H1 (cell line): ENCODE results near the gene PCSK4. TPM values are rescaled to one million over a fixed set of nuclear protein-coding genes. Genes with fewer than 3 reads are reported as not detected.

ENCODE experiments used
- CTCF ChIA-PET: fragments of 300-600 bp; sonication (Branson Sonifier 250); formaldehyde crosslinking; loops from one replicate; lab custom pipeline; 2021; ENCODE audit not compliant: partially characterized antibody; lab: Charles Lee
- POLR2A ChIA-PET: fragments of 300-600 bp; sonication (Branson Sonifier 250); formaldehyde crosslinking; loops from one replicate; lab custom pipeline; 2021; ENCODE audit warnings: inconsistent platforms; ENCODE audit not compliant: partially characterized antibody; lab: Charles Lee
- DNase-seq, 2 experiments: peaks; one replicate each; pipeline versions ENCODE4 v3.0.0 to v3.0.0-alpha.2; 2010 to 2022; ENCODE audit warnings: low spot score in 2 of 2, low read depth in 1 of 2, mixed read lengths in 1 of 2
- FAIRE-seq: peaks from 2 replicates; lab custom pipeline; 2011; peaks lifted over from hg19 to GRCh38; lab: Jason Lieb, UNC
- H2AFZ ChIP-seq: 2 replicates; pipeline ENCODE4 v1.8.1; 2012; ENCODE audit warnings: low read length, inconsistent platforms
- H2AK5ac ChIP-seq: 2 replicates; pipeline ENCODE4 v1.6.1; 2013; ENCODE audit warnings: low read depth, low read length
- H2BK120ac ChIP-seq: replicated peaks from 2 replicates; pipeline ENCODE3; 2013; ENCODE audit warnings: low read depth, low read length, inconsistent platforms
- H2BK12ac ChIP-seq: 2 replicates; pipeline ENCODE4 v1.6.1; 2013; ENCODE audit warnings: low read depth, low read length
- H2BK15ac ChIP-seq: 2 replicates; pipeline ENCODE4 v1.6.1; 2013; ENCODE audit warnings: low read length
- H2BK20ac ChIP-seq: 2 replicates; pipeline ENCODE4 v1.6.1; 2013; ENCODE audit warnings: low read length
- H2BK5ac ChIP-seq: 2 replicates; pipeline ENCODE4 v1.6.1; 2013; ENCODE audit warnings: low read depth, low read length
- H3K14ac ChIP-seq: 2 replicates; pipeline ENCODE4 v1.6.1; 2013; ENCODE audit warnings: inconsistent platforms; ENCODE audit not compliant: insufficient read length
- H3K18ac ChIP-seq: 2 replicates; pipeline ENCODE4 v1.6.1; 2013; ENCODE audit warnings: low read length; ENCODE audit errors: extremely low read depth
- H3K23ac ChIP-seq: 2 replicates; pipeline ENCODE4 v1.6.1; 2013; ENCODE audit warnings: inconsistent platforms; ENCODE audit not compliant: insufficient read length
- H3K23me2 ChIP-seq: 2 replicates; pipeline ENCODE4 v1.6.1; 2013; ENCODE audit warnings: low read depth, low read length
- H3K27ac ChIP-seq: 2 replicates; pipeline ENCODE4 v1.6.1; 2011; ENCODE audit warnings: low read depth, low read length, inconsistent platforms
- H3K27me3 ChIP-seq, 4 experiments: replicated peaks in 1 of 4; 1 replicate in 1 of 4; 2 replicates in 3 of 4; pipeline versions ENCODE4 v1.6.1 to v1.8.1; 2011 to 2013; ENCODE audit warnings: low read length in 3 of 4, mild to moderate bottlenecking in 3 of 4, inconsistent platforms in 2 of 4, mixed read lengths in 2 of 4, moderate library complexity in 1 of 4; ENCODE audit not compliant: control insufficient read depth in 3 of 4, insufficient read depth in 3 of 4; ENCODE audit errors: extremely low read depth in 1 of 4
- H3K36me3 ChIP-seq, 4 experiments: 2 replicates each; pipeline versions ENCODE4 v1.6.1 to v1.8.1; 2011 to 2013; ENCODE audit warnings: mild to moderate bottlenecking in 4 of 4, low read length in 3 of 4, moderate library complexity in 2 of 4, control low read depth in 1 of 4, inconsistent platforms in 1 of 4; ENCODE audit not compliant: insufficient read depth in 4 of 4, control insufficient read depth in 2 of 4
- H3K4ac ChIP-seq: replicated peaks from 2 replicates; pipeline ENCODE3; 2013; ENCODE audit warnings: low read length, low read depth, mixed read lengths, inconsistent platforms; ENCODE audit not compliant: insufficient read length
- H3K4me1 ChIP-seq, 4 experiments: replicated peaks in 1 of 4; 1 replicate in 1 of 4; 2 replicates in 3 of 4; pipeline versions ENCODE4 v1.6.1 to v1.8.1; 2011 to 2013; ENCODE audit warnings: low read length in 3 of 4, inconsistent platforms in 2 of 4, mixed read lengths in 1 of 4; ENCODE audit not compliant: insufficient read depth in 4 of 4, control insufficient read depth in 3 of 4
- H3K4me2 ChIP-seq, 2 experiments: 2 replicates each; pipeline versions ENCODE4 v1.6.1 to v1.8.1; 2011 to 2013; ENCODE audit warnings: low read depth in 2 of 2, low read length in 2 of 2, control low read depth in 1 of 2, inconsistent platforms in 1 of 2, mild to moderate bottlenecking in 1 of 2; ENCODE audit not compliant: insufficient read depth in 1 of 2
- H3K4me3 ChIP-seq, 4 experiments: fragments of 200-600, 300-600 bp in 1 of 4; sonication (generic), shearing (Covaris generic), sonication (Bioruptor Twin) in 1 of 4; 2 replicates each; pipeline versions ENCODE4 v1.5.1 to v1.8.1; 2011 to 2016; ENCODE audit warnings: low read length in 4 of 4, low read depth in 3 of 4, control low read depth in 2 of 4, inconsistent platforms in 2 of 4, mild to moderate bottlenecking in 2 of 4, mixed read lengths in 1 of 4, moderate library complexity in 1 of 4; ENCODE audit not compliant: insufficient read depth in 2 of 4; ENCODE audit errors: extremely low read depth in 1 of 4
- H3K56ac ChIP-seq: replicated peaks from 2 replicates; pipeline ENCODE3; 2013; ENCODE audit warnings: low read depth, mild to moderate bottlenecking, mixed read lengths, low read length, inconsistent platforms; ENCODE audit not compliant: insufficient read length
- H3K79me1 ChIP-seq: 2 replicates; pipeline ENCODE4 v1.6.1; 2013; ENCODE audit warnings: low read depth, low read length, control low read depth
- H3K79me2 ChIP-seq, 2 experiments: 2 replicates each; pipeline versions ENCODE4 v1.6.1 to v1.8.1; 2012 to 2013; ENCODE audit warnings: low read length in 2 of 2, mild to moderate bottlenecking in 2 of 2, inconsistent platforms in 1 of 2; ENCODE audit not compliant: insufficient read depth in 2 of 2, control insufficient read depth in 1 of 2
- H3K9ac ChIP-seq, 4 experiments: replicated peaks in 1 of 4; 1 replicate in 1 of 4; 2 replicates in 3 of 4; pipeline versions ENCODE4 v1.6.1 to v1.8.1; 2011 to 2013; ENCODE audit warnings: low read depth in 3 of 4, low read length in 3 of 4, control low read depth in 2 of 4, mild to moderate bottlenecking in 2 of 4, moderate library complexity in 2 of 4, inconsistent platforms in 1 of 4; ENCODE audit errors: extremely low read depth in 1 of 4
- H3K9me3 ChIP-seq, 2 experiments: 2 replicates each; pipeline versions ENCODE4 v1.6.1 to v1.8.1; 2012 to 2013; ENCODE audit warnings: mild to moderate bottlenecking in 2 of 2, moderate library complexity in 2 of 2, control low read depth in 1 of 2, inconsistent platforms in 1 of 2, low read depth in 1 of 2, low read length in 1 of 2, mixed read lengths in 1 of 2; ENCODE audit not compliant: insufficient read depth in 2 of 2
- H4K20me1 ChIP-seq, 2 experiments: replicated peaks in 1 of 2; 2 replicates each; pipeline versions ENCODE3 to v1.8.1; 2011 to 2013; ENCODE audit warnings: inconsistent platforms in 2 of 2, low read length in 2 of 2, mild to moderate bottlenecking in 1 of 2; ENCODE audit not compliant: insufficient read depth in 2 of 2, control insufficient read depth in 1 of 2
- H4K5ac ChIP-seq: 2 replicates; pipeline ENCODE4 v1.6.1; 2013; ENCODE audit warnings: low read length, low read depth, mixed read lengths, inconsistent platforms; ENCODE audit not compliant: insufficient read length
- H4K8ac ChIP-seq: 2 replicates; pipeline ENCODE4 v1.8.0; 2013; ENCODE audit warnings: mild to moderate bottlenecking, moderate library complexity, low read length, inconsistent platforms; ENCODE audit not compliant: insufficient read depth; ENCODE audit errors: extremely low read depth
- H4K91ac ChIP-seq: replicated peaks from 2 replicates; pipeline ENCODE3; 2013; ENCODE audit warnings: low read length, mixed read lengths, inconsistent platforms; ENCODE audit not compliant: insufficient read length
- BACH1 ChIP-seq: IDR thresholded peaks from 2 replicates; pipeline ENCODE4 v1.6.1; 2012; ENCODE audit warnings: low read length, improper control_type of control experiment
- BRCA1 ChIP-seq: IDR thresholded peaks from 2 replicates; pipeline ENCODE4 v1.6.1; 2012; ENCODE audit warnings: low read depth, low read length, improper control_type of control experiment
- CHD2 ChIP-seq: IDR thresholded peaks from 2 replicates; pipeline ENCODE4 v1.6.1; 2012; ENCODE audit warnings: low read length, improper control_type of control experiment
- CTBP2 ChIP-seq: IDR thresholded peaks from 2 replicates; pipeline ENCODE4 v1.7.0; 2011; ENCODE audit warnings: borderline replicate concordance, mild to moderate bottlenecking, moderate library complexity, mixed read lengths, low read length; ENCODE audit not compliant: insufficient read depth, insufficient read length
- E2F6 ChIP-seq: IDR thresholded peaks from 2 replicates; pipeline ENCODE4 v1.6.1; 2012; ENCODE audit warnings: inconsistent platforms
- GABPA ChIP-seq: IDR thresholded peaks from 2 replicates; pipeline ENCODE4 v1.6.1; 2011; ENCODE audit warnings: mild to moderate bottlenecking, low read length, moderate library complexity, borderline replicate concordance; ENCODE audit not compliant: insufficient read depth
- POLR2AphosphoS5 ChIP-seq: IDR thresholded peaks from 2 replicates; pipeline ENCODE4 v1.6.1; 2011; ENCODE audit warnings: low read depth, low read length
- SIRT6 ChIP-seq: IDR thresholded peaks from one replicate; pipeline ENCODE4 v1.7.1; 2012; ENCODE audit warnings: low read length, inconsistent platforms
- SRF ChIP-seq: IDR thresholded peaks from 2 replicates; pipeline ENCODE4 v1.6.1; 2011; ENCODE audit warnings: mild to moderate bottlenecking, low read depth, low read length, moderate library complexity
- YY1 ChIP-seq: IDR thresholded peaks from 2 replicates; pipeline ENCODE4 v1.6.1; 2011; ENCODE audit warnings: low read depth, mild to moderate bottlenecking, low read length
- WGBS, 2 experiments: shearing (Covaris generic) in 1 of 2; methylation state at CpG; one replicate each; pipeline versions ENCODE4 v1.1.6 to v1.1.7; 2013 to 2015; ENCODE audit warnings: low lambda C conversion rate in 2 of 2, mixed read lengths in 2 of 2, inconsistent platforms in 1 of 2, low coverage in 1 of 2, missing lambda C conversion rate in 1 of 2; ENCODE audit not compliant: insufficient replicate concordance in 2 of 2, insufficient coverage in 1 of 2, insufficient read length in 1 of 2; ENCODE audit errors: extremely low coverage in 1 of 2, missing lambda C conversion rate in 1 of 2; 5-methylcytosine and 5-hydroxymethylcytosine counted together
- polyA plus RNA-seq, 7 experiments: library from polyadenylated mRNA; depleted of rRNA in 3 of 7; stranded (reverse) in 5 of 7; unstranded in 2 of 7; fragments of >200 nt in 5 of 7; fragments of 200-250 nt in 2 of 7; gene quantifications; 1 replicate in 5 of 7; 2 replicates in 1 of 7; 4 replicates in 1 of 7; pipeline versions ENCODE4 v1.2.1 to v1.2.3, GENCODE V29; 2011 to 2013; ENCODE audit warnings: missing spikeins in 2 of 7, mixed read lengths in 2 of 7
- total RNA-seq: library from RNA; stranded (reverse); fragmentation: NEBNext Ultra II Directional; extraction: Animal tissue kit (Norgen Biotek cat#: 25700); gene quantifications from 2 replicates; pipeline ENCODE4 v1.2.1, GENCODE V29; 2021

Gene PCSK4
- total and polyA plus RNA-seq, 2 of the 8 experiments (the other 6 are each of a cell fraction or from before 2014, with no cell fraction given) = 9.8 to 10.7 TPM

DNA sequence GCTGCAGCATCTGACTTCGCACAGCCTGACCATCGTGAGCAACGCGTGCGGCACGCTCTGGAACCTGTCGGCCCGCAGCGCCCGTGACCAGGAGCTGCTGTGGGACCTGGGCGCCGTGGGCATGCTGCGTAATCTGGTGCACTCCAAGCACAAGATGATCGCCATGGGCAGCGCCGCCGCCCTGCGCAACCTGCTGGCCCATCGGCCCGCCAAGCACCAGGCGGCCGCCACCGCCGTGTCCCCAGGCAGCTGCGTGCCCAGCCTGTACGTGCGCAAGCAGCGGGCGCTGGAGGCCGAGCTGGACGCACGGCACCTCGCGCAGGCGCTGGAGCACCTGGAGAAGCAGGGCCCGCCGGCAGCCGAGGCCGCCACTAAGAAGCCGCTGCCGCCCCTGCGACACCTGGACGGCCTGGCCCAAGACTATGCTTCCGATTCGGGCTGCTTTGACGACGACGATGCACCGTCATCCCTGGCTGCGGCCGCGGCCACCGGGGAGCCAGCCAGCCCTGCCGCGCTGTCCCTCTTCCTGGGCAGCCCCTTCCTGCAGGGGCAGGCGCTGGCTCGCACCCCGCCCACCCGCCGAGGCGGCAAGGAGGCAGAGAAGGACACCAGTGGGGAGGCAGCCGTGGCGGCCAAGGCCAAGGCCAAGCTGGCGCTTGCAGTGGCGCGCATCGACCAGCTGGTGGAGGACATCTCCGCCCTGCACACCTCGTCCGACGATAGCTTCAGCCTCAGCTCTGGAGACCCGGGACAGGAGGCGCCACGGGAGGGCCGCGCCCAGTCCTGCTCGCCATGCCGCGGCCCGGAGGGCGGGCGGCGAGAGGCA, 24.7 kb downstream of the PCSK4 start:
- H3K4ac ChIP-seq = no peak overlapping the region
- CTCF ChIA-PET = interaction anchor here (0.6 to 5.5 kb wide), 18 partner anchors 8 to 81 kb away, joined by 3 to 53 read pairs (median 4); partner anchors contain the start of gene REEP6
- H3K79me2 ChIP-seq = no peaks in the 10 kb centered on the region
- no peak overlapping the region for H2BK12ac ChIP-seq
- no peak overlapping the region for H3K56ac ChIP-seq
- peaks cover 0 to 40% (median 21%) of the 10 kb centered on the region in 4 experiments; a peak in 5 of 7 replicates for H3K4me1 ChIP-seq
- no peak overlapping the region for H2AFZ ChIP-seq
- peak overlapping the region in 1 of 4 experiments; percentile 51; a peak in 2 of 8 replicates for H3K4me3 ChIP-seq
- FAIRE-seq (no peak), DNase-seq (peak in 1 of 2 experiments; percentile 85)
- no peak overlapping the region for H2BK120ac ChIP-seq
- H3K9me3 ChIP-seq = peaks cover 0 to 7% of the 10 kb centered on the region in 2 experiments; a peak in 1 of 4 replicates
- H2AK5ac ChIP-seq = peak overlapping the region; percentile 39; the same call in 1 of the 2 replicates
- no peak overlapping the region for H3K18ac ChIP-seq
- peak overlapping the region; percentile 89; the same call in 1 of the 2 replicates for H4K8ac ChIP-seq
- peak overlapping the region; percentile 24 to 68; a peak in 3 of 4 replicates for H3K4me2 ChIP-seq
- H3K27me3 ChIP-seq = peaks cover 56 to 66% (median 64%) of the 10 kb centered on the region in 4 experiments
- WGBS, 2 experiments = 51% methylated on average over 38 of the region's 83 CpGs; no CpG with 5 or more reads in 1 of the 2 experiments
- no peaks in the 10 kb centered on the region for H3K79me1 ChIP-seq
- H2BK5ac ChIP-seq = no peak overlapping the region
- H4K20me1 ChIP-seq = peaks cover 10 to 31% of the 10 kb centered on the region in 2 experiments
- no peak overlapping the region for H4K5ac ChIP-seq
- H3K9ac ChIP-seq = no peak overlapping the region
- no peak overlapping the region for H3K27ac ChIP-seq
- no peak overlapping the region; the same call in 1 of the 2 replicates for H2BK15ac ChIP-seq
- H4K91ac ChIP-seq = no peak overlapping the region
- no peak overlapping the region for H3K14ac ChIP-seq
- peaks cover 8% of the 10 kb centered on the region; the same call in 1 of the 2 replicates for H3K23me2 ChIP-seq
- POLR2A ChIA-PET = interaction anchor here (0.5 to 5.5 kb wide), 11 partner anchors 8 to 1849 kb away, joined by 3 to 72 read pairs (median 5); partner anchors contain the start of genes APC2 and CIRBP
- no peak overlapping the region for H3K23ac ChIP-seq
- H3K36me3 ChIP-seq = peaks cover 0 to 41% (median 0%) of the 10 kb centered on the region in 4 experiments; a peak in 4 of 8 replicates
- no peak overlapping the region for H2BK20ac ChIP-seq
- TF ChIP-seq BACH1 (peak; percentile 5; the same call in 1 of the 2 replicates), POLR2AphosphoS5 (no peak), BRCA1 (no peak), YY1 (0 out of 2 replicates have a peak, but pooled peaks have one; percentile 6), E2F6 (peak; percentile 67; the same call in 1 of the 2 replicates), SIRT6 (no peak), GABPA (peak; percentile 79), CHD2 (no peak), SRF (no peak), CTBP2 (no peak)
